Activated CD4-positive, alpha-beta T cell treated with anti-CD3 and anti-CD28 coated beads for 36 hours (primary cell): Measurements from ENCODE around the gene FOS. TPM values are rescaled to one million over a fixed set of nuclear protein-coding genes. Genes with fewer than 3 reads are reported as not detected.

Experiments used
- ATAC-seq: fragments of 200-7000 bp; cut with Tn5 transposase; one replicate; pipeline ENCODE4 v1.10.0; 2021; ENCODE audit warnings: mild to moderate bottlenecking, moderate library complexity
- CTCF ChIA-PET: fragments of 350-600 bp; sonication (Branson Sonifier 250); formaldehyde crosslinking; loops from one replicate; lab custom pipeline; 2021; ENCODE audit warnings: antibody characterized with exemption; lab: Charles Lee
- POLR2A ChIA-PET: fragments of 350-600 bp; sonication (Branson Sonifier 250); formaldehyde crosslinking; loops from one replicate; lab custom pipeline; 2021; ENCODE audit warnings: antibody characterized with exemption, inconsistent platforms; lab: Charles Lee
- DNase-seq: peaks from one replicate; pipeline ENCODE4 v3.0.0-alpha.2; 2020
- H3K27ac Mint-ChIP-seq: one replicate; pipeline ENCODE4 v1.8.0; 2021; ENCODE audit warnings: mixed read lengths
- H3K27me3 Mint-ChIP-seq: one replicate; pipeline ENCODE4 v1.8.0; 2021; ENCODE audit warnings: mixed read lengths
- H3K36me3 Mint-ChIP-seq: one replicate; pipeline ENCODE4 v1.8.0; 2021; ENCODE audit warnings: low read depth, mixed read lengths
- H3K4me1 Mint-ChIP-seq: one replicate; pipeline ENCODE4 v1.8.0; 2021; ENCODE audit warnings: mixed read lengths
- H3K4me3 Mint-ChIP-seq: one replicate; pipeline ENCODE4 v1.8.0; 2021; ENCODE audit warnings: mild to moderate bottlenecking, moderate library complexity, mixed read lengths
- H3K9me3 Mint-ChIP-seq: one replicate; pipeline ENCODE4 v1.8.0; 2021; ENCODE audit warnings: low read depth, mixed read lengths
- intact Hi-C, 2 experiments: fragments of 100-400 bp; cut with DNase I in 1 of 2; cut with micrococcal nuclease in 1 of 2; formaldehyde crosslinking; loops; one replicate each; pipeline versions ENCODE4 v1.14.2 to v1.15.1; 2022 to 2024; cut with DNase I, micrococcal nuclease
- total RNA-seq, 2 experiments: library from RNA; stranded (reverse); gene quantifications; one replicate each; pipeline ENCODE4 v1.2.3, GENCODE V29; 2021

Gene FOS
- total RNA-seq, 2 experiments from 2014 or later: 16.0 to 21.1 TPM

- Mint-ChIP-seq H3K36me3 (no peaks in the 10 kb centered on the region), H3K27me3 (peaks cover 2% of the 10 kb centered on the region), H3K27ac (peak overlapping the region; percentile 82), H3K4me1 (peaks cover 57% of the 10 kb centered on the region), H3K9me3 (no peaks in the 10 kb centered on the region), H3K4me3 (peak overlapping the region; percentile 11)
- CTCF ChIA-PET: interaction anchor here (0.6 to 2.9 kb wide), 7 partner anchors 9 to 293 kb away, joined by 3 to 10 read pairs (median 4); no protein-coding TSS in a partner anchor
- POLR2A ChIA-PET: interaction anchor here (0.6 to 2.1 kb wide), 4 partner anchors 9 to 32 kb away, joined by 3 to 14 read pairs (median 6); no protein-coding TSS in a partner anchor
- intact Hi-C loops: loop anchor here (1.0 to 5.0 kb wide), 10 partner anchors 9 to 633 kb away; partner anchors contain the start of genes NEK9 (in 2 of the 2), BATF (in 1 of the 2), FOS (in 1 of the 2) and TMED10 (in 1 of the 2)
- DNase-seq: no peak
- ATAC-seq: no peak
These were observed 28.7 kb upstream of the FOS start for GRCh38 chr14:75249958-75250336.

GRCh38 chr14:75250800-75251199 lies 27.8 kb upstream of the FOS start:
- Mint-ChIP-seq H3K4me3 (no peak overlapping the region), H3K27me3 (peaks cover 2% of the 10 kb centered on the region), H3K36me3 (no peaks in the 10 kb centered on the region), H3K27ac (no peak overlapping the region), H3K9me3 (no peaks in the 10 kb centered on the region), H3K4me1 (peaks cover 56% of the 10 kb centered on the region)
- CTCF ChIA-PET: interaction anchor here (0.6 to 2.9 kb wide), 4 partner anchors 17 to 44 kb away, joined by 4 to 10 read pairs (median 4); no protein-coding TSS in a partner anchor
- ATAC-seq (no peak), DNase-seq (no peak)
- intact Hi-C loops: no loop called here
- POLR2A ChIA-PET: interaction anchor here (2.1 kb wide), 2 partner anchors 8 to 9 kb away, joined by 9 to 14 read pairs; no protein-coding TSS in a partner anchor

- Mint-ChIP-seq H3K4me3 (no peak overlapping the region), H3K4me1 (peaks cover 44% of the 10 kb centered on the region), H3K27me3 (no peaks in the 10 kb centered on the region), H3K36me3 (no peaks in the 10 kb centered on the region), H3K9me3 (no peaks in the 10 kb centered on the region), H3K27ac (no peak overlapping the region)
- DNase-seq (no peak), ATAC-seq (no peak)
- CTCF ChIA-PET: interaction anchor here (0.6 to 2.9 kb wide), 2 partner anchors 42 to 132 kb away, joined by 3 to 10 read pairs; no protein-coding TSS in a partner anchor
- intact Hi-C loops: no loop called here
- POLR2A ChIA-PET: interaction anchor here (0.7 kb wide), 1 partner anchor 1233 kb away, joined by 3 read pairs; the partner anchor contains the start of genes BBOF1 and ENTPD5
These were observed 26.3 kb upstream of the FOS start for GRCh38 chr14:75252254-75252837.

- intact Hi-C loops: no loop called here
- Mint-ChIP-seq H3K9me3 (no peaks in the 10 kb centered on the region), H3K27ac (no peak overlapping the region), H3K36me3 (no peaks in the 10 kb centered on the region), H3K27me3 (no peaks in the 10 kb centered on the region), H3K4me3 (no peak overlapping the region), H3K4me1 (peaks cover 36% of the 10 kb centered on the region)
- DNase-seq: no peak
- no peak for ATAC-seq
- POLR2A ChIA-PET: interaction anchor here (0.6 kb wide), 1 partner anchor 420 kb away, joined by 3 read pairs; no protein-coding TSS in a partner anchor
- CTCF ChIA-PET: no interaction called here
These were observed 24.2 kb upstream of the FOS start for GRCh38 chr14:75254381-75254822.

GRCh38 chr14:75254901-75255584 lies 23.6 kb upstream of the FOS start:
- Mint-ChIP-seq H3K27me3 (no peaks in the 10 kb centered on the region), H3K27ac (no peak overlapping the region), H3K4me3 (no peak overlapping the region), H3K9me3 (no peaks in the 10 kb centered on the region), H3K36me3 (no peaks in the 10 kb centered on the region), H3K4me1 (peaks cover 36% of the 10 kb centered on the region)
- CTCF ChIA-PET: interaction anchor here (0.6 to 1.6 kb wide), 2 partner anchors 39 to 47 kb away, joined by 3 to 4 read pairs; no protein-coding TSS in a partner anchor
- DNase-seq: no peak
- intact Hi-C loops: no loop called here
- ATAC-seq: no peak
- POLR2A ChIA-PET: no interaction called here

GRCh38 chr14:75258079-75258802 lies 20.4 kb upstream of the FOS start:
- Mint-ChIP-seq H3K36me3 (no peaks in the 10 kb centered on the region), H3K27ac (peak overlapping the region; percentile 76), H3K9me3 (no peaks in the 10 kb centered on the region), H3K4me1 (peaks cover 24% of the 10 kb centered on the region), H3K27me3 (no peaks in the 10 kb centered on the region), H3K4me3 (peak overlapping the region; percentile 77)
- DNase-seq (no peak), ATAC-seq (no peak)
- intact Hi-C loops: loop anchor here in 1 of 2 experiments (2.0 kb wide), 1 partner anchor 403 kb away; the partner anchor contains the start of genes ERG28 and TTLL5
- POLR2A ChIA-PET: interaction anchor here (0.5 to 1.9 kb wide), 12 partner anchors 8 to 846 kb away, joined by 3 to 16 read pairs (median 6); partner anchors contain the start of genes FOS and NEK9
- CTCF ChIA-PET: interaction anchor here (0.9 to 1.9 kb wide), 6 partner anchors 10 to 127 kb away, joined by 3 to 13 read pairs (median 4); no protein-coding TSS in a partner anchor

- Mint-ChIP-seq H3K4me1 (peaks cover 24% of the 10 kb centered on the region), H3K36me3 (no peaks in the 10 kb centered on the region), H3K27me3 (no peaks in the 10 kb centered on the region), H3K4me3 (peak overlapping the region; percentile 77), H3K27ac (peak overlapping the region; percentile 97), H3K9me3 (no peaks in the 10 kb centered on the region)
- intact Hi-C loops: loop anchor here (1.0 to 2.0 kb wide), 8 partner anchors 10 to 402 kb away; partner anchors contain the start of genes FOS (in 2 of the 2), TMED10 (in 2 of the 2), BATF (in 1 of the 2) and ERG28 (in 1 of the 2)
- CTCF ChIA-PET: interaction anchor here (0.6 to 1.9 kb wide), 8 partner anchors 11 to 314 kb away, joined by 3 to 13 read pairs (median 4); no protein-coding TSS in a partner anchor
- POLR2A ChIA-PET: interaction anchor here (0.5 to 1.9 kb wide), 13 partner anchors 9 to 847 kb away, joined by 3 to 16 read pairs (median 5); partner anchors contain the start of genes FOS and NEK9
- peak; percentile 98 for ATAC-seq
- DNase-seq: peak; percentile 99
These were observed 19.7 kb upstream of the FOS start for GRCh38 chr14:75258803-75259509.

GRCh38 chr14:75259510-75259855 lies 19.1 kb upstream of the FOS start:
- CTCF ChIA-PET: interaction anchor here (0.9 to 1.9 kb wide), 6 partner anchors 11 to 84 kb away, joined by 3 to 13 read pairs (median 4); no protein-coding TSS in a partner anchor
- no peaks in the 10 kb centered on the region for H3K36me3 Mint-ChIP-seq
- peak overlapping the region; percentile 97 for H3K27ac Mint-ChIP-seq

GRCh38 chr14:75260025-75260763 lies 18.4 kb upstream of the FOS start:
- Mint-ChIP-seq H3K4me3 (peak overlapping the region; percentile 77), H3K4me1 (peaks cover 24% of the 10 kb centered on the region), H3K27ac (peak overlapping the region; percentile 56), H3K36me3 (no peaks in the 10 kb centered on the region), H3K27me3 (no peaks in the 10 kb centered on the region), H3K9me3 (no peaks in the 10 kb centered on the region)
- intact Hi-C loops: no loop called here
- ChIA-PET POLR2A (interaction anchor here (0.7 to 1.9 kb wide), 2 partner anchors 10 to 17 kb away, joined by 8 to 14 read pairs; no protein-coding TSS in a partner anchor), CTCF (interaction anchor here (0.9 kb wide), 1 partner anchor 15 kb away, joined by 3 read pairs; no protein-coding TSS in a partner anchor)
- ATAC-seq (no peak), DNase-seq (no peak)

More at GRCh38 chr14:75259510-75259855, 19.1 kb upstream of the FOS start:
- intact Hi-C loops: loop anchor here (1.0 to 2.0 kb wide), 8 partner anchors 10 to 401 kb away; partner anchors contain the start of genes FOS (in 2 of the 2), TMED10 (in 2 of the 2), BATF (in 1 of the 2) and ERG28 (in 1 of the 2)
- ATAC-seq (peak; percentile 2), DNase-seq (no peak)
- Mint-ChIP-seq H3K9me3 (no peaks in the 10 kb centered on the region), H3K4me3 (peak overlapping the region; percentile 77), H3K27me3 (no peaks in the 10 kb centered on the region), H3K4me1 (peaks cover 24% of the 10 kb centered on the region)
- POLR2A ChIA-PET: interaction anchor here (1.1 to 1.9 kb wide), 6 partner anchors 10 to 84 kb away, joined by 4 to 16 read pairs (median 8); no protein-coding TSS in a partner anchor
